H9 (cell line): Measurements from ENCODE around the gene SEMA4A. TPM values are rescaled to one million over a fixed set of nuclear protein-coding genes. Genes with fewer than 3 reads are reported as not detected.

Experiments
- DNase-seq: peaks from one replicate; pipeline ENCODE4 v3.0.0-alpha.2; 2017
- H2AFZ ChIP-seq: one replicate; pipeline ENCODE4 v1.6.1; 2013; ENCODE audit warnings: mild to moderate bottlenecking, low read length, control low read depth, moderate library complexity
- H2AK5ac ChIP-seq: 2 replicates; pipeline ENCODE4 v1.6.1; 2013; ENCODE audit warnings: low read length, control low read depth, mixed read lengths; ENCODE audit not compliant: insufficient read length
- H2BK120ac ChIP-seq: one replicate; pipeline ENCODE4 v1.6.1; 2013; ENCODE audit warnings: low read depth, mild to moderate bottlenecking, low read length, control low read depth, inconsistent platforms; ENCODE audit not compliant: poor library complexity, severe bottlenecking
- H2BK12ac ChIP-seq: 2 replicates; pipeline ENCODE4 v1.6.1; 2013; ENCODE audit warnings: low read length, control low read depth, mixed read lengths, low read depth; ENCODE audit not compliant: insufficient read length
- H2BK15ac ChIP-seq: 2 replicates; pipeline ENCODE4 v1.6.1; 2013; ENCODE audit warnings: low read depth, low read length, control low read depth
- H2BK20ac ChIP-seq: one replicate; pipeline ENCODE4 v1.6.1; 2013; ENCODE audit warnings: low read depth, mild to moderate bottlenecking, low read length, control low read depth, inconsistent platforms; ENCODE audit not compliant: poor library complexity, severe bottlenecking
- H2BK5ac ChIP-seq: 2 replicates; pipeline ENCODE4 v1.6.1; 2013; ENCODE audit warnings: low read length, control low read depth, mixed read lengths; ENCODE audit not compliant: insufficient read length
- H3K14ac ChIP-seq: 2 replicates; pipeline ENCODE4 v1.6.1; 2013; ENCODE audit warnings: low read length, control low read depth; ENCODE audit not compliant: insufficient read depth
- H3K18ac ChIP-seq: 2 replicates; pipeline ENCODE4 v1.6.1; 2013; ENCODE audit warnings: low read depth, mild to moderate bottlenecking, mixed read lengths, low read length, control low read depth; ENCODE audit not compliant: insufficient read length
- H3K23ac ChIP-seq: 2 replicates; pipeline ENCODE4 v1.6.1; 2013; ENCODE audit warnings: low read length, control low read depth, mixed read lengths, low read depth; ENCODE audit not compliant: insufficient read length
- H3K23me2 ChIP-seq: 2 replicates; pipeline ENCODE4 v1.6.1; 2013; ENCODE audit warnings: low read depth, mild to moderate bottlenecking, mixed read lengths, low read length, control low read depth; ENCODE audit not compliant: insufficient read length, poor library complexity, severe bottlenecking
- H3K27ac ChIP-seq: 2 replicates; pipeline ENCODE4 v1.5.1; 2013; ENCODE audit warnings: low read length, control low read depth, mixed read lengths, low read depth; ENCODE audit not compliant: insufficient read length
- H3K27me3 ChIP-seq: 2 replicates; pipeline ENCODE4 v1.6.1; 2013; ENCODE audit warnings: low read length, control low read depth, inconsistent platforms; ENCODE audit not compliant: insufficient read depth
- H3K4ac ChIP-seq: 2 replicates; pipeline ENCODE4 v1.6.1; 2013; ENCODE audit warnings: low read depth, mild to moderate bottlenecking, control low read depth, inconsistent platforms, low read length, moderate library complexity
- H3K4me1 ChIP-seq: 2 replicates; pipeline ENCODE4 v1.6.1; 2013; ENCODE audit warnings: low read length, control low read depth, inconsistent platforms; ENCODE audit not compliant: insufficient read depth
- H3K4me2 ChIP-seq: 2 replicates; pipeline ENCODE4 v1.6.1; 2013; ENCODE audit warnings: low read length, control low read depth, mixed read lengths; ENCODE audit not compliant: insufficient read length, insufficient read depth
- H3K56ac ChIP-seq: 2 replicates; pipeline ENCODE4 v1.6.1; 2013; ENCODE audit warnings: low read depth, mild to moderate bottlenecking, mixed read lengths, low read length, control low read depth; ENCODE audit not compliant: insufficient read length
- H3K79me1 ChIP-seq: 2 replicates; pipeline ENCODE4 v1.6.1; 2013; ENCODE audit warnings: low read depth, mild to moderate bottlenecking, moderate library complexity, low read length, control low read depth, inconsistent platforms; ENCODE audit not compliant: insufficient read depth, poor library complexity, severe bottlenecking
- H3K79me2 ChIP-seq: 2 replicates; pipeline ENCODE4 v1.6.1; 2013; ENCODE audit warnings: low read length, control low read depth, inconsistent platforms; ENCODE audit not compliant: insufficient read depth
- H3K9ac ChIP-seq: 2 replicates; pipeline ENCODE4 v1.6.1; 2013; ENCODE audit warnings: low read length, control low read depth, mixed read lengths; ENCODE audit not compliant: insufficient read length; ENCODE audit errors: extremely low read depth
- H3K9me3 ChIP-seq: one replicate; pipeline ENCODE4 v1.6.1; 2013; ENCODE audit warnings: low read depth, low read length, inconsistent platforms; ENCODE audit not compliant: control insufficient read depth
- H3T11ph ChIP-seq: one replicate; pipeline ENCODE4 v1.6.1; 2013; ENCODE audit warnings: mild to moderate bottlenecking, low read length, control low read depth, inconsistent platforms
- H4K20me1 ChIP-seq: one replicate; pipeline ENCODE4 v1.6.1; 2013; ENCODE audit not compliant: control insufficient read depth, insufficient read length, insufficient read depth
- H4K5ac ChIP-seq: 2 replicates; pipeline ENCODE4 v1.6.1; 2013; ENCODE audit warnings: low read depth, mild to moderate bottlenecking, mixed read lengths, low read length, control low read depth; ENCODE audit not compliant: insufficient read length
- H4K8ac ChIP-seq: replicated peaks from 2 replicates; pipeline ENCODE4 v1.6.1; 2013; ENCODE audit warnings: low read length, control low read depth, mixed read lengths, low read depth; ENCODE audit not compliant: insufficient read length
- H4K91ac ChIP-seq: 2 replicates; pipeline ENCODE4 v1.6.1; 2013; ENCODE audit warnings: low read depth, mild to moderate bottlenecking, moderate library complexity, mixed read lengths, low read length, control low read depth; ENCODE audit not compliant: insufficient read length
- H3K27ac Mint-ChIP-seq, 3 experiments: 2 replicates in 2 of 3; 3 replicates in 1 of 3; pipeline ENCODE4 v1.8.0; 2020 to 2021; ENCODE audit warnings: mixed read lengths in 3 of 3, mild to moderate bottlenecking in 1 of 3, moderate library complexity in 1 of 3
- H3K27me3 Mint-ChIP-seq: 2 replicates; pipeline ENCODE4 v1.8.0; 2021; ENCODE audit warnings: low read depth, mild to moderate bottlenecking, moderate library complexity, mixed read lengths
- H3K36me3 Mint-ChIP-seq, 3 experiments: 2 replicates in 2 of 3; 3 replicates in 1 of 3; pipeline ENCODE4 v1.8.0; 2020 to 2021; ENCODE audit warnings: low read depth in 3 of 3, mixed read lengths in 3 of 3; ENCODE audit not compliant: insufficient read depth in 1 of 3
- H3K4me1 Mint-ChIP-seq, 2 experiments: 2 replicates each; pipeline ENCODE4 v1.8.0; 2020; ENCODE audit warnings: mixed read lengths in 2 of 2
- H3K4me3 Mint-ChIP-seq, 2 experiments: 2 replicates in 1 of 2; 3 replicates in 1 of 2; pipeline ENCODE4 v1.8.0; 2020 to 2021; ENCODE audit warnings: mild to moderate bottlenecking in 2 of 2, mixed read lengths in 2 of 2, moderate library complexity in 1 of 2
- H3K9me3 Mint-ChIP-seq, 2 experiments: 2 replicates in 1 of 2; 3 replicates in 1 of 2; pipeline ENCODE4 v1.8.0; 2020; ENCODE audit warnings: mild to moderate bottlenecking in 2 of 2, mixed read lengths in 2 of 2, moderate library complexity in 1 of 2
- CTCF ChIP-seq: fragments of 200-600 bp; sonication (generic); conservative IDR thresholded peaks from 3 replicates; pipeline ENCODE4 v1.8.0; 2021; ENCODE audit warnings: antibody characterized with exemption, mild to moderate bottlenecking
- WGBS: extraction: QIAGEN DNeasy Blood & Tissue Kit; methylation state at CpG from one replicate; pipeline ENCODE4 v1.1.7; 2013; ENCODE audit warnings: missing lambda C conversion rate, low lambda C conversion rate, mixed read lengths; ENCODE audit not compliant: insufficient read length; ENCODE audit errors: extremely low coverage; 5-methylcytosine and 5-hydroxymethylcytosine counted together
- total RNA-seq: library from RNA; stranded (reverse); gene quantifications from 2 replicates; pipeline ENCODE4 v1.2.1, GENCODE V29; 2021

Gene SEMA4A
- total RNA-seq, 1 experiment from 2014 or later, result 11.1 TPM

GRCh38 chr1:156152628-156153027, 757 bp upstream of the SEMA4A start:
- Histone ChIP-seq H3K23me2 (no peaks in the 10 kb centered on the region), H3K18ac (no peak overlapping the region), H4K20me1 (no peaks in the 10 kb centered on the region), H3K9me3 (no peaks in the 10 kb centered on the region), H2AK5ac (no peak overlapping the region), H3K14ac (no peak overlapping the region; the same call in 1 of the 2 replicates), H3K9ac (no peak overlapping the region), H2AFZ (no peak overlapping the region), H3K27ac (no peak overlapping the region), H2BK120ac (no peak overlapping the region), H2BK20ac (no peak overlapping the region), H3T11ph (no peak overlapping the region), H4K5ac (no peak overlapping the region), H2BK12ac (no peak overlapping the region), H4K8ac (no peak overlapping the region), H3K79me1 (no peaks in the 10 kb centered on the region), H3K4me2 (no peak overlapping the region), H3K56ac (no peak overlapping the region), H3K4ac (no peak overlapping the region), H2BK15ac (no peak overlapping the region), H3K27me3 (no peaks in the 10 kb centered on the region), H4K91ac (no peak overlapping the region), H3K4me1 (peaks cover 21% of the 10 kb centered on the region), H3K79me2 (no peaks in the 10 kb centered on the region), H3K23ac (no peak overlapping the region), H2BK5ac (no peak overlapping the region)
- TF ChIP-seq CTCF, result no peak
- Mint-ChIP-seq H3K9me3 (no peaks in the 10 kb centered on the region), H3K4me3 (no peak overlapping the region; a peak in 1 of 5 replicates), H3K4me1 (peaks cover 58 to 63% of the 10 kb centered on the region in 2 experiments), H3K27ac (no peak overlapping the region; a peak in 1 of 7 replicates), H3K36me3 (peaks cover 0 to 2% (median 0%) of the 10 kb centered on the region in 3 experiments; a peak in 3 of 7 replicates), H3K27me3 (no peaks in the 10 kb centered on the region)
- no CpG with 5 or more reads among the region's 5 CpGs for WGBS
- DNase-seq, result no peak
